NCI-H774 (cell line): ENCODE results near the gene ZNF410.
"Not testable (repeated sequence)": the region's sequence is repeated elsewhere in the genome, so short reads cannot be mapped to it uniquely, and the experiment has no call there.

ENCODE experiments used
- DNase-seq: peaks from one replicate; lab custom pipeline; 2025; lab: John Stamatoyannopoulos, UW

ZNF410 gene

DNA sequence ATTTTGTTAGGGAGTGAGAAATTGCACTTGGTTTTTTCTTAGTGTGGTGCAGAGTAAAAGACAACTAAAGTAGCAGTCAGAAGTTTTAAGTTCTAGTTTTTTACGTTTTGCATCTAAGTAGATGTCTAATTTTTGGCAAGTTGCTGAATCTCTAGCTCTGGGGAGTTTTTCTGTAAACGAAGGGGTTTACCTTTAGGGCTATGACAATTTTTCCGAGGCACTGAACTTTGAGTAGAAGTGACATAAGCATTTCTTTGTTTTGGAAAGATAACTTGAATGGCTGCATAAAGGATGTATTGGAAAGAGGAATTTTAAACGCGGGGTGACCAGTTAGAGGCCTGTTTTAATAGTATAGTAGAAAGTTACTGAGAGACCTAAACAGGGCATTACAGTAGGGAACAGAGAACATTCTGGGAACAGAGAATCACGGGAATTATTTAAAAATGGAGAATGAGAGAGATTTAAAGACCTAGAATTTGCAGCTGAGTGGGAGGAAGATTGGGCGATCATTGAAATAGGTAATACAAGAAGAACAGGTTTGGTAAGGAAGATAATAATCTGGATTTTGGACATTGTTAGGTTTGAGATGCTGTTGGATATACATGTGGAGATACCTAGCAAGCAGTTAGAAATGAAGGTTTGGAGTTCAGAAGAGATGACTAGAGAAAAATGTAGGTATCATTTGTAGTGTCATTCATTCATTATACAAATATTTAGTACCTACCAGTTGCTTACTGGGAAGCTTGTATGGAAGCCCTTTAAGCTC, 1.2 kb downstream of the ZNF410 start:
- DNase-seq: no peak

DNA sequence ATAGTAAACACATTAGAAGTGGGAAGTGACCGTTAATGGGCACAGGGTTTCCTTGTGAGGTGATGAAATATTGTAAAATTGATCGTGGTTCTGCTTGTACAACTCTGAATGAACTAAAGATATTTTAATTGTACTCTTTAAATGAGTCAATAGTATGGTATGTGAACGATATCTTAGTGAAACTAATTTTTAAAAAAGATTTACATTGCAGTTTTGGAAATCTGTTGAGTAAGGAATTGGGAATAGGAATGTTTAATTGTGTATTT, 1.7 kb downstream of the ZNF410 start:
- no peak for DNase-seq

DNA sequence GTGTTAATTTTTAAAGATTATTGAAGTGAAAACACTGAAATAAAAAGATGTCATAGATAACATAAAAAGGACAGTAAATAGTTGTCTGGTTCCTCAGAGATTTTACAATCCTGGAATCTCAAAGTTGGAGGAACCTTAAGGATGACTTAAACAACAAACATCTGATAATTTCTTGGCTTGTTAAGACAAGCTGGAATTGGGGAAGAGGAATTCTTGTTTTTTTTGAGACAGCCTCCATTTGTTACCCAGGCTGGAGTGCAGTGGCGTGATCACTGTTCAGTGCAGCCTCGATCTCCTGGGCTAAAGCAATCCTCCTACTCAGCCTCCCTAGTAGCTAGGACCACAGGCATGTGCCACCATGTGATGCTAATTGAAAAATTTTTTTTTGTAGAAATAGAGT, 2.3 kb downstream of the ZNF410 start:
- no peak for DNase-seq

DNA sequence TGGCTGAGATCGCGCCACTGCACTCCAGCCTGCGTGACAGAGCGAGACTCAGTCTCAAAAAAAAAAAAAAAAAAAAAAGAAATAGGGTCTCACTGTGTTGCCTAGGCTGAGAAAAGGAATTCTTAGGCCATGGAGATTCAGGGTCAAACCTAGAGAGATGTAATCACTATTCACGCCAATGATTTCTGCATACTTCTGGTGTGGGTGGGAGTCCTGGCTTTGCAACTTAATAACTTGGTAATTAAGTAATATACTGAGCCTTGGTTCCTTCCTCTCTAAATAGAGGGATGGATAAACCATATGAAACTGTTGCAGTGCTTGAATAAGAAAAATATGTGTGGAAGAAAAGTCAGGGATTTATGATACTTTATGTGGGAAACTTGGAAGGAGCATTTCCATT, 2.7 kb downstream of the ZNF410 start:
- no peak for DNase-seq

DNA sequence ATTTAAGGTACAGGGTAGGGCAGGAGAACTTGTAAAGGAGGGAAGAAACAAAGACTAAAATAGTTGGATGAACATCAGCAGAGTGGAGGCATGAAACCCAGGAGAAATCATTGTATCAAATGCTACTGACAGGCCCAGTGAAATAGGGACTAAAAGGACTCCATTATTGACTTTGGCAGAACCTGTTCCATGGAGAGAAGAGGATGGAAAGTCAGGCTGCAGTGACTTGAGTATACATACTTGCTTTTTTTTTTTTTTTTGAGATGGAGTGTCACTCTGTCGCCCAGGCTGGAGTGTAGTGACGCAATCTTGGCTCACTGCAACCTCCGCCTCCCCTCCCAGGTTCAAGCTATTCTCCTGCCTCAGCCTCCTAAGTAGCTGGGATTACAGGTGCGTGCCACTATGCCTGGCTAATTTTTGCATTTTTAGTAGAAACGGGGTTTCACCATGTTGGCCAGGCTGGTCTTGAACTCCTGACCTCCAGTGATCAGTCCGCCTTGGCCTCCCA, 7.6 kb downstream of the ZNF410 start:
- not testable (repeated sequence) for DNase-seq

DNA sequence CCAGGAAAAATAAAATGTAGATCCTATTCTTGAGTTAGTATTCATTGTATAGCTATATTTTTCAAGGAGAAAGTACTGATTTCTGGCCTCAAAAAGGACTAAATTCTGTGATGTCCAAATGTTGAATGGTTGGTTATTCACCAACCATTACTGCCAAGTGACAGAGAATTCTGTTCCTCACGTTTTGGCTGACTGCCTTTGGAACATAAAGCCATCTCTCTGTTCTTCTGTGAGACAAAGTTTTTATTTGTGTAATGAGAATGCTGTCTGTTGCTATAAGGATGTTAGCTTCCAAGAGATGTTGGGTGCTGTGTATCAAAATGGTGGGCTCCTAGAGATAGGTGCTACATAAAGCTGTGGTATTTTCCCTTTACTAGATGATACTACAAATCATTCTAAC, 9.3 kb downstream of the ZNF410 start:
- no peak for DNase-seq

DNA sequence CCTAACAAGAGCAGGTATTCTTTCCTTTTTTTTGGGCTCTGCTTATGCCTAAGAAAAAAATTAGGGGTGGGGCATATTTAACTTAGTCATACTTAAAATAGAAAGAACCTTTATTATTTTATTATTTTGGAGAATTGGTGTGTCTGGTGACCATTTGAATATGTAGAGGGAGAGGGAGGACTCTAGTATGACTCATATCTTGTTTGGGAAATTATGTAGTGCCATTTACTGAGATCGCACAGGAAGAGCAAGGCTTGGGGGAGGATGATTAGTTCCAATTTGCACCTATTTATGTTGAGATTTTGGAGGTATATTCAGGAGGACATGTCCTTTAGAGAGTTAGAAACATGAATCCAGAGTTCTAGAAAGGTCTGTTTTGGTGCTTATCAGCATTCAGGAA, 9.9 kb downstream of the ZNF410 start:
- no peak for DNase-seq

DNA sequence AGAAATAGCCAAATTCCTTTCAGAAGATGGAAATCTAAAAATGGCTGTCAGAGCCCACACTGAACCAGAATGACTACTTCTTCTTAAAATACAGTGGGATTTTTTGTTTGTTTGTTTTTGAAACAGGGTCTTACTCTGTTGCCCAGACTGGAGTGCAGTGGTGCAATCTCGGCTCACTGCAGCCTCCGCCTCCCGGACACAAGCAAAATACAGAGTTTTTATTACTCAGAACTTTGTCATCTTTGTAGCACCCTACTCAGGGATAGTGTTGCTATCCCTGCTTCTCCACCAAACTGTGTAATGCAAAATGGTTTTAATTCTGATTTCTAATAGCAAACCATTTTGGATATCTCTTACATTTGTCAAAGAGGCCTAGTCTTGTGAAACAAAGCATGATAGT, 16.4 kb downstream of the ZNF410 start:
- DNase-seq: no peak

DNA sequence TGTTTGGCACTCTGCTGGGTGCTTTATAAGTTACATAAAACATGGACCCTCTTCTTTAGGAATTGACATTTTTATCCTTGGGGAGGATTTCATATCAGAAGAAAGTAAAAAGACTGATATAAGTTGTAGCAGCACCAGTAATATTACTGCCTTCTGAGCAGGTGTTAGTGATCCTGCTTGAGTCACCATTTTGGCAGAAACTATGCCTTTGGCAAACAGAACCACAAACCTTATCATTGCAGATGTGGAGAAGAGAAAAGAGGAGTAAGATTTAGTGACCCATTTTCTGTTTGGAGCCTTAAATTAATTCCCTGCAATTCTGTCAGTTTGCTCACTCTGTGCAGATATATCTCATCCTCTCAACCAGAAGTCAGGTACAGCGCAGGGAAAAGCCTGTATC, 23.0 kb downstream of the ZNF410 start:
- no peak for DNase-seq

DNA sequence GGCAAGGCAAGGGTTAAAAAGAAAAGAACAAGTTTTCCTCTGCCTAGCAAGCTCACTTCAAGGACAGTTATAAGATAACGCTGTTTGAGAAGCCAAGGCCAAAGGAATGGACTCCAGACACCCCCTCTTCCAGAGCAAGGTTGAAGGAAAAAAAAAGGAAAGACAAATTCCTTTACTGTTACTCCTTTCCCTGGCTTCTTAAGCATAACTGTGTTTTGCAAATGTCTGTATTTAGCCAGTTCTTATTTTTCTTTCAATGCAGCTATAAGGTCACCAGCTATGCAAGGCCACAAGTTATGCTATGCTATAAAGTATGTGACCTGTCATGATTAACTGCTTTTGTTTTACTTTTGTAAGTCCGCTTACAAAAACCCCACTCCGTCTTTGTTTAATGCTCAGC, 26.6 kb downstream of the ZNF410 start:
- no peak for DNase-seq

DNA sequence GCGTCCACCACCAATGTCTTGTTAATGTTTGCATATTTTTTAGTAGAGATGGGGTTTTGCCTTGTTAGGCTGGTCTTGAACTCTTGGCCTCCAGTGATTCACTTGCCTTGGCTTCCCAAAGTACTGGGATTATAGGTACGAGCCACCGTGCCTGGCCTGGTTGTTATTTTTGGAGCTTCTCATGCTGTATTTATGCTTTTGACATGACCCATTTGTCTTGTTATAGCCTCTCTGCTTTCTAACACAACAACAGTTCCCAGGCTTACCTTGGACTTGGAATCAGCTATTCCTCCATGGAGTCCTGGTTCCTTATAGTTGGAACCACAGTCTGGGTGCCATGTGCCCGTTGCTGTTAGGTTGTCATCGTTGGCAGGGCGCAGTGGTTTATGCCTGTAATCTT, 29.7 kb downstream of the ZNF410 start:
- DNase-seq: no peak

DNA sequence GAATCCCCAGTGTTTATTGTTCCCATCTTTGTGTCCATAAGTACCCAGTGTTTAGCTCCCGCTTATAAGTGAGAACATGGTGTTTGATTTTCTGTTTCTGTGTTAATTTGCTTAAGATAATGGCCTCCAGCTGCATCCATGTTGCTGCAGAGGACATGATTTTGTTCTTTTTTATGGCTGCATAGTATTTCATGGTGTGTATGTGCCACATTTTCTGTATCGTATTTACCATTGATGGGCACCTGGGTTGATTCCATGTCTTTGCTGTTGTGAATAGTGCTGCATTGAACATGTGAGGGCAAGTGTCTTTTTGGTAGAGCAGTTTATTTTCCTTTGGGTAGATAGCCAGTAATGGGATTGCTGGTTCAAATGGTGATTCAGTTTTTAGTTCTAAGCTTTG, 32.8 kb downstream of the ZNF410 start:
- DNase-seq: not testable (repeated sequence)

DNA sequence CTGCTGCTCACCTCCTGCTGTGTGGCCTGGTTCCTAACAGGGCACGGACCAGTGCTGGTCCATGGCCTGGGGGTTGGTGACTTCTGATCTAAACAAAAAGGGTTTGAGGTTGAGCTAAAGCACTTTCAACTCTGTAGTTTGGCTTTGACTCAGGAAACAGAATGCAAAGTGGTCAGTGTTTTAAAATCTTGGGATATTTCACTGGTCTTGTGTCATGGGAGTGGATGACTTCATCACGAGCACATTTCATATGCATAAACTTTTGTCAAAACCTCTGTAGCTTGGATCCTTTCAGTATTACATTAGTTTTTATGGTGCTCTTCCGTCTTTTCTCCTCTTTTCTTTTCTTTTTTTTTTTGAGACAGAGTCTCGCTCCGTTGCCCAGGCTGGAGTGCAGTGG, 37.7 kb downstream of the ZNF410 start:
- no peak for DNase-seq

DNA sequence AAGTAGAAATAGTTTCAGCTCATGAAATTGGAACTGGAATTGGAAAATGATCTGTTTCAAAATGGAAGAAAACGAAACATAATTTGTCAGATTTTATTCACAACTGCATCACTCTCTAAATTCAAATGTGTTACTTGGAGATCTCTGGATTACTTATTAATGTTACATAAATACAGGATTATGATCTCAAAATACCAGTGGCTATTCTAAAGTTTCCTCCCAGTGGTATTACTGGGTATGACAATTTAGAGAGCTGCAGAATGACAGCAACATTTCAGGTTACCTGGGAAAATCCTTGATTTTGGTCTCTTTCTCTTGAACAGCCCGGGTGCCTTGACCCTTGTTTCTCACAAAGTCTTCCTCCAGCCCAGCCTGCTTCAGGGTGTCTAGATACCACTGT, 49.0 kb downstream of the ZNF410 start:
- no peak for DNase-seq

DNA sequence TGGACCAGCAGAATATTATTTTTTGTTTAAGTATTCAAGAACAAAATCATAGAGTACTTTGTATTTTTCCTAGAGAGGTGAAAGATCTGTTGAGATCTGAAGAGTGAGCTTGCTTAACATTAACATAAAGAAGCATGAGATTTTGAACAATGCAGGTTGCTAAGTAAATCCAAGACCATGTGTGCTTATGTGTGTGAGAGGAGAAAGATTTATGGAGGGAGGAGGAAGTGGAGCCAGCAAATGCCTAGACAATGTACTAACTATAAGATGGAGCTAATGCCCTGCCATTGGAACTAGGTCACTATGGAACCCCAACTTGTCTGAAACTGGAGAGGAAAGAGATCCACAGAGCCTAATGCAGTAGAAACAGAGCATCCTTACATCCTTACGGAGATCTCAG, 49.9 kb downstream of the ZNF410 start:
- DNase-seq: no peak

DNA sequence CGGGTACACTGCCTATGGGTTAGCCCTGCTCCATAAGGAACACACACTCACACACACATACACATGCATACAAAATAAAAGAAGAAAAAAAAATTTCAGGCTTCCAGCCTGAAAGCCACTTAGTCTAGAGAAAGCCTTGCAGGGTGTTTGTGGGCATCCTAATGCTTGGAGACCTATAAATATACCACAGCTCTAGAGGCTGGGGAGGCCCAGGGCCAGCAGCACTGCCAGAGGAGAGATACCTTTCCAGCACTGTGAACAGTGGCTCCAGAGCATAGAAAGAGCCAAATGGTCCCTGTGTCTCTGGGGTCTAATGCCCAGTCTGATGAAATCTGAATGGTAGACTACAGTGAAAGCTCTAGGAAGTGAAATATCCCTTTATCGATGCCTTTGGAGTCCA, 50.4 kb downstream of the ZNF410 start:
- no peak for DNase-seq

DNA sequence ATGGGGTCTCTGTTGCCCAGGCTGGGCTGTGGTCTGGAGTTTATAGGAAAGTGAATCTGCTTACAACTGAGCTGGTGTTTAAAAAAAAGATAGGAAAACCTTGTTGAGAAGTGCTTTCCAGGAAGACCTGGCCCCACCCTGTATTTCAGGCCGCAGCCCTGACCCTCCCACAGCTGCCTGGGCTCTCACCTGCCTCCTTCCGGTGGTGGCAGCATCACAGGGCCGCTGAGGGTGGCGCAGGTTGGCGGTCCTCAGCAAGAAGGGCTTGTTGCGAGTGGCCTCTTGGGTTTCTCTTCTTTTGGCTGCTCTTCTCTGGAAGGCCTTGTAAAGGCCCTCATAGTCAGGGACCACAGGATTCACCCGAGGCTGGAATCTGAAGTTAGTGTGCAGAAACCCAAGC, 55.5 kb downstream of the ZNF410 start:
- no peak for DNase-seq

DNA sequence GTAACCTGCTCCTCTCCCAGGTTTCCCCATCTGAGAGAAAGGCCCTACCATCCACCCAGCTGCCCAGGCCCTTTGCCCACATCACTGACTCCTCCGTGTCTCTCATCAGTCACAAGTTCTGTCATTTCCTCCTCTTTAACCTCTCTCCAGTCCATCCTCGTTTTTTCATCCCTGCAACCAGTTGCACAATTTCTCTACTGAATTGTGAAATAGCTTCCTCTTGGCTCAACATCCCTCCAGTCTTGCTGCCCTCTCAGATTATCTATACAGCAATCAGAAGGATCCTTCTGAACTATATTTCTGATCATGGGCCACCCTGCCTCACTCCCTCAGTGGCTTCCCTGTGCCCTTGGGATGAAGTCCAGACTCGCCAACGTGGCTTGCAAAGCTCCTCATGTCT, 56.4 kb downstream of the ZNF410 start:
- DNase-seq: no peak

DNA sequence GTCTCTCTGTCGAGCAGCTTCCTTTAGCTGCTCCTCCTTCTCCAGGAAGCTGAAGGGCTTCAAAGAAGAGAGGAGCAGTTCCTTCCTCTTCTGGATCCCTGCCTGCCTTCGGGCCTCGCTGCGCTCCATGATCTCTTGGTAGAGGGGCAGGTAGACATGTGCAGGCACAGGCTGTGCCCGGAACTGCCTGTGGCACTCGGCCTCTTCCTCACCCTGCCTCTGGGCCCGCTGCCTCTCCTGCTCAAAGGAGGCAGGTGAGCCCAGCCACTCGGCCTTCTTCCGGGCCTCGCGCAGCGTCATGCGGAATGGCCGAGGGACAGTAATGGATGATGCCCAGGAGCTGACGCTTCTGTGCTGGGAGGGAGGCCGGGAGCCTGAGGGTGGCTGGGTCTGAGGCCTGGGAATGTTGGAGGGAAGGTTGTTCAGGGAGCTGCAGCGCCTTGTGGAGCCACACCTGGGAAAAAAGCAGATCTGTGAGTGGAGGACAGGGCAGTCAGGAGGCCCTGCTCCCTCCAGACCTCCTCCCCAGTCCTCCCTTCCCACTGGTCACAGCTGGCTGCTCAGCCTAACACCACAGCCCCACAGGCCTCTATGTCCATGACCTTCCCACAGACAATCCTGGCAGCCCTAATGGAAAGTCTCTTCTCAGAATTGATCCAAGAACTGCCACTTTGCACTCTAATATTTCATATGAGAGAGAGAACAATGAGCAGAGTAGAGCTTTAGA, 57.9 kb downstream of the ZNF410 start:
- DNase-seq: no peak

DNA sequence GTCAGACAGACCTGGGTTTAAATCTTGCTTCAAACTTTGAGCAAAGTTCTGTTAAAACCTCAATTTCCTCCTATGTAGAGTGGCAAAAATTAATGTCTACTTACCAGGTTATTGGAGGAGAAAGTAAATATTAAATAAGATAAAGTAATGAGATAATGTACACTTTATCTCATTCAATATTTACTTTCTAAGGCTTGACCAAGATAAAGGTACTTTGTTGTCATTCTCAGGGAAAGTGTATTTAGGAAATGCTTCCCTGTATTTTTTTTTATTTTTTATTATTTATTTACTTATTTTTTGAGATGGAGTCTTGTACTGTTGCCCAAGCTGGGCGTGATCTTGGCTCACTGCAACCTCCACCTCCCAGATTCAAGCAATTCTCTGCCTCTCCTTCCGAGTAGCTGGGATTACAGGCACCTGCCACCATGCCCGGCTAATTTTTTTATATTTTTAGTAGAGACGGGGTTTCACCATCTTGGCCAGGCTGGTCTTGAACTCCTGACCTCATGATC, 58.6 kb downstream of the ZNF410 start:
- DNase-seq: no peak

DNA sequence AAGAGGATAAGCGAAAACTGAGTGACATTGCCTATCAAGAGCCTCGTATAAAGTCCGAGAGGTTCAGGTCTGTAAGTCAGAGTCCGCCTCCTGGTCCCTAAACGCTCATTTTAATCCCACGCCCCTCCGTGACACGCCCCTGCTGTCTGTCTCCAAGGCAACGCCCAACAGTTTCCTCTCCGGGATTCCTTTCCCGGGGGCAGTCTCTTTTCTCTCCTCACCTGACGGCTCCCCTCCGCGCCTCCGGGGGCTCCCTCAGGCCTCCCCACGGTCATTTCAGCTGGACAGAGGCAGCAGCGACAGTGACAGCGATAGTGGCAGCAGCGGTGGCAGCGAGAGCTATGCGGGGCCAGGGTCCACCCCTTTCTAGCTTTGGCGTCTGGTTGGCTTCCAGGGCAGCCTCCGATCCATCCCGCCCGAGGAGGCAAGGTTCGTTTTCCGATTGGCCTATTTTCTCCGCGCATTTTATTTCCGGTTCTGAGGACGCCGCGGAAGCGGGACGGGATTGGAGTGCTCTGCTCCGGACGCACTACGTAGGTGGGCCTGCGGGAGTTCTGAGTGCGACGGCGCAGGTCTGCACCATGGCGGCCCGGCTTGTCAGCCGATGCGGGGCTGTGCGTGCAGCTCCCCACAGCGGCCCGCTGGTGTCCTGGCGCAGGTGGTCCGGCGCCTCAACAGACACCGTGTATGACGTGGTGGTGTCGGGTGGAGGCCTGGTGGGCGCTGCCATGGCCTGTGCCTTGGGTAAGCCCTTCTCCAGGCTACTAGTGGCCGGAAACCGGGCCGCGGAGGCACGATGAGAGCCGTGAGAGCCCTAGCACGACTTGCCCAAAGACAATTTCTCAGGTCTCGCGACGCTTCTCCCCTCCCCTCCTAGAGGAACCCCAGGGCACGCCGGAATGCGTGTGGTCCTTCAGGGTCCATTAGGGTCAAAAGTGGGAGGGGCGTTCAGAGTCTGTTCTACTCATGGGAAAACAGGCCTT, 63.4 kb downstream of the ZNF410 start, which contains the start of the genes COQ6 and FAM161B:
Gene COQ6 (plus strand): TSS at position 551 of the 983 bp plus-strand sequence. CDS start 31 bp downstream, at position 582.
Gene FAM161B (minus strand): TSS at position 343 of the 983 bp plus-strand sequence. CDS start 68 bp downstream, at position 275.
- DNase-seq: peak; percentile 93

DNA sequence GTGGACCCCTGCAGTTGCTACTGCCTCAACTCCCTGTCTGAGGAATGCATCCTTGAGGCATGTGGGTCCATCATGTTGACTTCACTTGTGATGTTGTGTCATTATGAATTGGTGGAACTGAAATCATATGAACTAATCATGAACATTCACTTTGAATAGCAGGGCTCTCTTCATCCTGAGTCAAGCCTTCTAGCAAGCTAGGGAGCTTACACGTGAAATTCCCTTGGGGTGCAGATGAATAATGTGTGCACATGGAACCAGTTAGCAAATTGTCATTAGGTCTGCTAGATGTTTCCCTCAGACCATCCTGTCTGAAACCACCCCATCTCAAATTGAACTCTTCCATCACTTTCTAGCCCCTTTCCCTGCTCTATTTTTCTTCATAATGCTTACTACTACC, 67.1 kb downstream of the ZNF410 start:
- no peak for DNase-seq
